ENCODE results near the gene RHOH.

RHOH gene

GRCh38 chr4:40225497-40225896 lies 28.7 kb downstream of the RHOH start:
- Mint-ChIP-seq H3K27ac (no peak overlapping the region), H3K4me1 (ENCODE audit: low read depth) (peaks cover 5% of the 10 kb centered on the region), H3K27me3 (no peaks in the 10 kb centered on the region), H3K36me3 (ENCODE audit: low read depth) (no peaks in the 10 kb centered on the region), H3K4me3 (no peak overlapping the region), H3K9me3 (no peaks in the 10 kb centered on the region)
- intact Hi-C loops (cut with micrococcal nuclease) = no loop called here

DNA sequence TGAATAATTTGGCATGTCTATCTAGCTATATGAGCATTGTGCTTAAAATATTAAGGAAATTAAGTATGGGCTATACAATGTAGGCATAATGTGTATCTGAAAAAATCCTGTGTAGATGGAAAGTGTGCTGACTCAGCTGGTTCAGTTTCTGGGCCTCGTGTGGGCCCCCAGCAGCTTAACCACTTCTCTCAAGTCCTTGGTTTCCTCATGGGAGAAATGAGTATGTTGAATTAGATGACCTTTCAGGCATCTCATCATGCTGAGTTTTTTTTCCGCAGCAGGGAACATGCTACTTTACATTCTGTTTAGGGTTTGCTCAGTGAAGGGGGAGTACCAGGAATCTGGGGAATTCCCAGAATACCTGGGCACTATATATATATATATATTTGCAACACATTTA lies 30.5 kb downstream of the RHOH start:
- H3K4me1 Mint-ChIP-seq (ENCODE audit: low read depth) = peaks cover 6% of the 10 kb centered on the region
- H3K36me3 Mint-ChIP-seq (ENCODE audit: low read depth) = no peaks in the 10 kb centered on the region
- H3K27me3 Mint-ChIP-seq = peaks cover 3% of the 10 kb centered on the region
- no peaks in the 10 kb centered on the region for H3K9me3 Mint-ChIP-seq
- no peak overlapping the region for H3K27ac Mint-ChIP-seq
- intact Hi-C loops (cut with micrococcal nuclease) = no loop called here
- H3K4me3 Mint-ChIP-seq = no peak overlapping the region

DNA sequence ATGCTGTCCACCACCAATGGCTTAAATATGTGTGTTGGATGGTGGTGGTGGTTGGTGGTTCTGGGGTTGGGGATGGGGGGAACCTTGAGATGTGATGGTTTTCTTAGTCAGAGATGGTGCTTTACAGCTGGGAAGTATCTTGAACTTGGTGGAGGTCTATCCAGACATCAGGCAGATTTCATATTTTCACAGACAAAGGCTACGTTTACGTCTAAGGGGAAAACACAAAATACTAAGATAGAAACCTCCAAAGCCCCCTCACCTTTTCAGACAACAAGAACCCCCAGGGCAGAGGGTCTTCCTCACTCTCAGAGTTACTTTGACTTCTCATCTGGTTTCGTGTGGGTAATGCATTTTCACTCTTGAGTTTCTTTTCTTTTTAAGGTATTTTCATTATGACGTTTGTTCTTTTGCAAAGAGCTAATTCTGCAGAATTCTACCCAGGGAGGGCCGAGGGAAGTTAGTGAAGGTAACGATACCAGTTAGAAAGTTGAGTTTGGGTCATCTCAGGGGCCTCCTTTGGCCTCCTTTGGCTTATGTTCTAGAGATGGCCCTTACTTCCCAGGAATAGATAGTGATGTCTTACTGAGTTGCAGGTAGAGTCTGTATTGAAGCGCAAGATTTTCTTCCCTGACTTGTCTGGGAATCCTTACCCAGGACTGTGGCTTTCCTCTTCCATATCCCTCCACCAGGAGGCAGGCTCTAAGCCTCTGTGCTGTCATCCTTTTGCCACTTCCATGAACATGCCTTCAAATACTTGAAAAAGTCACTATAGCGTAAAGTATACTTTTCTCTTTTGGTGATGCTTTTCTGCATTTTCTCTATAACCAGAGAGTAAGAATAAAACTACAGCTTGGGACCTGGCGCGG lies 31.9 kb downstream of the RHOH start:
- H3K27me3 Mint-ChIP-seq = peaks cover 3% of the 10 kb centered on the region
- H3K9me3 Mint-ChIP-seq = peaks cover 9% of the 10 kb centered on the region
- no peaks in the 10 kb centered on the region for H3K36me3 Mint-ChIP-seq (ENCODE audit: low read depth)
- H3K27ac Mint-ChIP-seq = no peak overlapping the region
- peaks cover 11% of the 10 kb centered on the region for H3K4me1 Mint-ChIP-seq (ENCODE audit: low read depth)
- H3K4me3 Mint-ChIP-seq = no peak overlapping the region
- intact Hi-C loops (cut with micrococcal nuclease) = loop anchor here (1.0 kb wide), 1 partner anchor 81 kb away; no protein-coding TSS in a partner anchor

DNA sequence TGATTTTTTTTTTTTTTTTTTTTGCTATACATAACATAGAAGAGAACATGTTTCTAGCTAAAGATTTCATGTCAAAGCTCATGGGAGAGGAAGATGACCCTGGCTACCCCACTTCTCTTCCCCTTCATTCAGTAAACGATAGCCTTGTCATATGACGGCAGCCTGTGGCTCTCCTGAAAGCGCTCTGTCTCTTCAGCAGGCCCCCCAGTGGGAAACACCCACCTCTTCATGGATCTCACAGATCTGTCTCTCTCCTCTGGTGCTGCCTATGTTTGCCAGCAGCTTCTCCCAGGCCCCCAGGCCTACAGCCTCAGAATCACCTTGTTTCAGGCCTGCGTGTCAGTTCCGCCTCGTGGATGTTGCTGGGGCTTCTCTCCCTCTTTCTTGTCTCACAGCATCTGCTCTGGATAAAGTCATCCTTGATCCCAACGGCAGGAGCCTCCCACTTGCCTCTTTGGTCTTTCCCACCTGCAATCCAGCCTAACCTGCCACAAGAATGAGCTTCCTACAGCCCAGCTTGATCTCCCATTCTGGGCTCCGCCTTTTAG lies 34.6 kb downstream of the RHOH start:
- Mint-ChIP-seq H3K4me1 (ENCODE audit: low read depth) (peaks cover 11% of the 10 kb centered on the region), H3K4me3 (no peak overlapping the region), H3K27me3 (peaks cover 3% of the 10 kb centered on the region), H3K27ac (no peak overlapping the region), H3K36me3 (ENCODE audit: low read depth) (no peaks in the 10 kb centered on the region), H3K9me3 (peaks cover 9% of the 10 kb centered on the region)
- intact Hi-C loops (cut with micrococcal nuclease) = no loop called here

- peaks cover 11% of the 10 kb centered on the region for H3K4me1 Mint-ChIP-seq (ENCODE audit: low read depth)
- no peaks in the 10 kb centered on the region for H3K36me3 Mint-ChIP-seq (ENCODE audit: low read depth)
Observed at GRCh38 chr4:40232610-40233009, 35.8 kb downstream of the RHOH start.

DNA sequence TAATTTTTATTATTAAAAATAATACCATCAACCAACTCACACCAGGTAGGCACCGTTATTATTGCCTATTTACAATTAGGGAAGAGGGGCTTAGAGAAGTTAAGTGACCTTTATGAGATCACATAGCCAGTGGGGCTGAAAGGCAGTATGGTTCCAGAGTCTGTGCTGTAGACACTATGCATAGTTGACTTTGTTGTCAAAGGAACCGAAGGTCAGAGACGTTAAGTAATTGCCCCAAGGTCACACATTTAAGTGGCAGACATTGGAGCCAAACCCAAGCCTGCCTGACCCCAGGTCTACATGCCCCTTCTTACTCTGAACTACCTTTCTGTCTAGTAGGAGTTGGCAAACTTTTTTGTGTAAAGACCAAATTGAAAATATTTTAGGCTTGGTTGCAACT lies 36.4 kb downstream of the RHOH start:
- no peak overlapping the region for H3K4me3 Mint-ChIP-seq
- no peaks in the 10 kb centered on the region for H3K36me3 Mint-ChIP-seq (ENCODE audit: low read depth)
- H3K4me1 Mint-ChIP-seq (ENCODE audit: low read depth) = peaks cover 16% of the 10 kb centered on the region
- intact Hi-C loops (cut with micrococcal nuclease) = no loop called here
- H3K27me3 Mint-ChIP-seq = peaks cover 3% of the 10 kb centered on the region
- no peak overlapping the region for H3K27ac Mint-ChIP-seq
- peaks cover 9% of the 10 kb centered on the region for H3K9me3 Mint-ChIP-seq

More at GRCh38 chr4:40232610-40233009, 35.8 kb downstream of the RHOH start:
- Mint-ChIP-seq H3K4me3 (no peak overlapping the region), H3K27me3 (peaks cover 3% of the 10 kb centered on the region), H3K9me3 (peaks cover 9% of the 10 kb centered on the region), H3K27ac (no peak overlapping the region)
- intact Hi-C loops (cut with micrococcal nuclease) = no loop called here

- Mint-ChIP-seq H3K27me3 (peaks cover 3% of the 10 kb centered on the region), H3K9me3 (peaks cover 9% of the 10 kb centered on the region), H3K36me3 (ENCODE audit: low read depth) (no peaks in the 10 kb centered on the region), H3K4me1 (ENCODE audit: low read depth) (peaks cover 24% of the 10 kb centered on the region), H3K4me3 (no peak overlapping the region), H3K27ac (no peak overlapping the region)
- intact Hi-C loops (cut with micrococcal nuclease) = no loop called here
Observed at GRCh38 chr4:40234519-40235039, 37.7 kb downstream of the RHOH start.

DNA sequence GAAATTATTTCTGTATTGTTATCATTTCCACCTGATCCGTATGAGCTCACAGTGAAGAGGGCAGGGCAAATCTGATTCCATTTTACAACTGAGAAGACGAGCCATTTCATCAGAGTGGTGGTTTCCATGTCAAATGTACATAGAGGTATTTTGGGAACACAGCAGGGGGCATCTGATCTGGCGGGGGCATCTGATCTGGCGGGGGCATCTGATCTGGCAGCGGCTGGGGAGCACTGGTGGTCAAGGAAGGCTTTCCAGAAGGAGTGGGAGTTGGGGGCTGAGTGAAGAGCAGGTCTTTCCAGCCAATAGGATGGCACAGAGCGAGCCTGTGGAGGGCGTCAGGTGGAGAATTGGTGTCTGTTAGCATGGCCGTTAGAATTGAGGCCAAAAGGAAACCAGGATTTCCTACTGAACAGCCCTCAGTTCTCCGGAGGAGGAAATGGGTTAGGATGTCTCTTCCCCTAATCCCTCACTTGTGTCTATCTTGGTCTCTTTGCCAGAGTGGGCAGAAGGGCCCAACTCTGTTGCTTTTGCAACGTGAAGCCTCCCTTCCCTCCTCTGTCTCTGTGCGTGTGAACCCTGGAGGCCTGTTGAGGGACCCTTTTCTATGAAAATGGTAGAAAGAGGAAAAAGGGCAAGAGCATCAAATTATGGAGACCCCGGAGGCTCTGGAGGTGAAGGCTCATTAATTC lies 41.3 kb downstream of the RHOH start:
- peaks cover under 1% of the 10 kb centered on the region for H3K9me3 Mint-ChIP-seq
- no peaks in the 10 kb centered on the region for H3K36me3 Mint-ChIP-seq (ENCODE audit: low read depth)
- peaks cover 30% of the 10 kb centered on the region for H3K4me1 Mint-ChIP-seq (ENCODE audit: low read depth)
- intact Hi-C loops (cut with micrococcal nuclease) = no loop called here
- H3K27me3 Mint-ChIP-seq = no peaks in the 10 kb centered on the region
- no peak overlapping the region for H3K27ac Mint-ChIP-seq
- H3K4me3 Mint-ChIP-seq = no peak overlapping the region

DNA sequence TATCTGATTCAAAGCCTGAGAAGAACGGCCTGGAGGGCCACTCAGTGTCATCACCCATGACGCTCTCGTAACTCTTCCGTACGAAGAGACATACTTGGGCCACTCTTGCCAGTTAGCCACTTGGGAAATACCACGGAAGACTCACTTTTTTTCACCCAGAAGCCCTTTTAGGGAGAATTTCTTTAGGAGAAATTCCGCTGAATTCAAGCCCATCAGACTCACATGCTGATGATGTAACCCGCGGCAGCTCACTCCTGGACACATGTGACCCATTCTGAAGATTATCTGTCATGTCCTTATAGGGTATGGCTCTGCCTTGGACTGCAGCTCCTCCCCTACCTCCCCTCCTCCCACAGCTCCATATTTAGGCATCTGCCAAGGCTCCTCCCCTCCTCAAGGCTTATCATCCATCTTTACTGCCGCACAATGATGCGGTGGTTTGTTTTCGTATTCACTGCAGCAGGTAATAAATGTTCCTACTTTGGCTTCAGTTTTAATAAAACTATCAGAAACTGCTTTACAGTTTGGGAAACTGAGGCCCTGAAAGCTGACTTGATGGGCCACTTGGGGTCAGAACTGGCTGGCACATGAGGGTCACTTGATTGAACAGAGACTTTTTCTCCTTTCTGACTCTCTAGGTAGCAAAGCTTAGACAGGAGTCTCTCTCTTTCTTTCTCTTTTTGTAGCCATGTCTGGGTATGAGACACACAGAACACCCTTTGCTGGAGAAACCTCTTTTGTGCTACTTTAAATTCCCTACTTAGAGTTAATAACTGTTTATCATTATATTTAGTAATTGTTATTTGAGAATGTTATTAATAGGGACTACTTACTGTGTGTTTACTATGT lies 42.1 kb downstream of the RHOH start:
- Mint-ChIP-seq H3K36me3 (ENCODE audit: low read depth) (peaks cover 4% of the 10 kb centered on the region), H3K27me3 (no peaks in the 10 kb centered on the region), H3K4me3 (no peak overlapping the region), H3K4me1 (ENCODE audit: low read depth) (peaks cover 38% of the 10 kb centered on the region), H3K27ac (no peak overlapping the region), H3K9me3 (no peaks in the 10 kb centered on the region)
- intact Hi-C loops (cut with micrococcal nuclease) = no loop called here

- H3K27ac Mint-ChIP-seq = no peak overlapping the region
- intact Hi-C loops (cut with micrococcal nuclease) = no loop called here
- H3K4me1 Mint-ChIP-seq (ENCODE audit: low read depth) = peaks cover 43% of the 10 kb centered on the region
- H3K27me3 Mint-ChIP-seq = no peaks in the 10 kb centered on the region
- peaks cover 4% of the 10 kb centered on the region for H3K36me3 Mint-ChIP-seq (ENCODE audit: low read depth)
- H3K9me3 Mint-ChIP-seq = no peaks in the 10 kb centered on the region
- H3K4me3 Mint-ChIP-seq = no peak overlapping the region
Observed at GRCh38 chr4:40240040-40240653, 43.3 kb downstream of the RHOH start.

- Mint-ChIP-seq H3K4me3 (no peak overlapping the region), H3K9me3 (no peaks in the 10 kb centered on the region), H3K27ac (no peak overlapping the region), H3K36me3 (ENCODE audit: low read depth) (peaks cover 4% of the 10 kb centered on the region), H3K4me1 (ENCODE audit: low read depth) (peaks cover 43% of the 10 kb centered on the region), H3K27me3 (no peaks in the 10 kb centered on the region)
- intact Hi-C loops (cut with micrococcal nuclease) = no loop called here
Observed at GRCh38 chr4:40241026-40241425, 44.2 kb downstream of the RHOH start.

- Mint-ChIP-seq H3K36me3 (ENCODE audit: low read depth) (peaks cover 4% of the 10 kb centered on the region), H3K9me3 (no peaks in the 10 kb centered on the region), H3K4me1 (ENCODE audit: low read depth) (peaks cover 43% of the 10 kb centered on the region), H3K27ac (no peak overlapping the region), H3K27me3 (no peaks in the 10 kb centered on the region), H3K4me3 (no peak overlapping the region)
- intact Hi-C loops (cut with micrococcal nuclease) = no loop called here
Observed at GRCh38 chr4:40241941-40242340, 45.1 kb downstream of the RHOH start.

DNA sequence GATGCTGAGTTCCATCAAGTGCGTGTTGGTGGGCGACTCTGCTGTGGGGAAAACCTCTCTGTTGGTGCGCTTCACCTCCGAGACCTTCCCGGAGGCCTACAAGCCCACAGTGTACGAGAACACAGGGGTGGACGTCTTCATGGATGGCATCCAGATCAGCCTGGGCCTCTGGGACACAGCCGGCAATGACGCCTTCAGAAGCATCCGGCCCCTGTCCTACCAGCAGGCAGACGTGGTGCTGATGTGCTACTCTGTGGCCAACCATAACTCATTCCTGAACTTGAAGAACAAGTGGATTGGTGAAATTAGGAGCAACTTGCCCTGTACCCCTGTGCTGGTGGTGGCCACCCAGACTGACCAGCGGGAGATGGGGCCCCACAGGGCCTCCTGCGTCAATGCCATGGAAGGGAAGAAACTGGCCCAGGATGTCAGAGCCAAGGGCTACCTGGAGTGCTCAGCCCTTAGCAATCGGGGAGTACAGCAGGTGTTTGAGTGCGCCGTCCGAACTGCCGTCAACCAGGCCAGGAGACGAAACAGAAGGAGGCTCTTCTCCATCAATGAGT lies 46.6 kb downstream of the RHOH start:
- intact Hi-C loops (cut with micrococcal nuclease) = no loop called here
- no peak overlapping the region for H3K4me3 Mint-ChIP-seq
- no peaks in the 10 kb centered on the region for H3K27me3 Mint-ChIP-seq

More for the DNA sequence above, 46.6 kb downstream of the RHOH start:
- Mint-ChIP-seq H3K27ac (no peak overlapping the region), H3K36me3 (ENCODE audit: low read depth) (peaks cover 4% of the 10 kb centered on the region), H3K4me1 (ENCODE audit: low read depth) (peaks cover 36% of the 10 kb centered on the region), H3K9me3 (no peaks in the 10 kb centered on the region)

Data from dendritic cell treated with granulocyte-macrophage colony-stimulating factor and Interleukin-4, amounts not matched to agents 40 ng/mL and 50 ng/mL, for 4 days (primary cell).